Stimulated activated CD8-positive, alpha-beta memory T cell treated with anti-CD3 and anti-CD28 coated beads, Interleukin-4, amount 100 ng/mL, for 1 hour (primary cell): ENCODE results near the gene HOMER2.

Source experiments
- DNase-seq, 2 donors: peaks; one replicate each; pipeline ENCODE4 v3.0.0-alpha.2; 2020; ENCODE audit warnings: low read depth in 2 of 2, low spot score in 1 of 2

The HOMER2 gene

DNA sequence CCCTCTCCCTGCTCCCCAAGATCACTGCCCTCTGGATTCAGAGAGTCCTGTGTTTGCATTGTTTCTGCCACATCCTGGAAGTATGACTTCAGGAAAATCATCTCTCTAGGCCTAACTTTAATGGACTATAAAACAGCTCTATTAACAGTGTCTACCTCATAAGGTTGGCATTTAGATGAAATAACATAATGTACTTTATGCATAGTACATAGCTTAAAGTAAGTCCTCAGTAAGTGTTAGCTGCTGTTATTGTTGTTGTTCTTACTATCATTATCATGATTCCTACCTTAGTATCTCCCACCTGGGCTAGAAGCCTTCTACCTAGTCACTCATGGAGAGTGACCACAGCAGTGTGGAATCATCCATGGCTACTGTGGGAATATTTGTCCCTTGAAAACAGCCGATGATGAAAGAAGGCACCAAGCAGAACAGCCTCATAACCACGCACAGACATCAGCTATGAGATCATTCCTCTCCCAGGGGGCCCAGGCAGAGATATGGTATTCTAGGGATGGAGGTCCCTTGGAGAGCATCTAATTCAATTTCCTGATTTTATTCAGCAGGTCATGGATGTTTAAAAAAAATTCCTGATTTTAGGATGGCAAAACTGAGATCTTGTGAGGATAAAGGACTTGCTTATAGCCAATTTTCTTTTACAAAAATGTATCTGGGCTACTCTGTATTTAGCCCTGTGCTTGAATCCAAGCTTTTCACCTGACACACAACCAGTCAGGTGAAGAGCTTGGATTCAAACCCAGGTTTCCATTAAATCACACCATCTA, 148.5 kb downstream of the HOMER2 start:
- DNase-seq, result no peak

DNA sequence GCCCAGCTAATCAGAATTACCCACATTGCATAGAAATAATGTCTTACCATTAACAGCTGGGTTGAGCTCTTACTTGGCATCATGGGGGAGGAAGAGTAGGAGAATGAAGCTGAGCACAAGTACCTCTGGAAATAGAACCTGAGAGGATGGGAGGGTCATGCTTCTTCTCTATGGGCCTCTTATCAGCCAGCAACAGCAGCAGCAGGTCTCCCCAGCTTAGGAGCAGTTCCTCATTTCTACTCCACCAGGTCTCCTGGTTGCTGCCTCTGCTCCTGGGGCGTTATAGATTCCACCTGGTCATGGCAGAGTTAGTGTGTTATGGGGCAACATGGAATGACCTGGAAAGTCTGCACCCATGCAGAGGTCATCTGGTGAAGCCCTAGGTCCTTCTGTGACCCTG, 150.0 kb downstream of the HOMER2 start:
- no peak for DNase-seq

DNA sequence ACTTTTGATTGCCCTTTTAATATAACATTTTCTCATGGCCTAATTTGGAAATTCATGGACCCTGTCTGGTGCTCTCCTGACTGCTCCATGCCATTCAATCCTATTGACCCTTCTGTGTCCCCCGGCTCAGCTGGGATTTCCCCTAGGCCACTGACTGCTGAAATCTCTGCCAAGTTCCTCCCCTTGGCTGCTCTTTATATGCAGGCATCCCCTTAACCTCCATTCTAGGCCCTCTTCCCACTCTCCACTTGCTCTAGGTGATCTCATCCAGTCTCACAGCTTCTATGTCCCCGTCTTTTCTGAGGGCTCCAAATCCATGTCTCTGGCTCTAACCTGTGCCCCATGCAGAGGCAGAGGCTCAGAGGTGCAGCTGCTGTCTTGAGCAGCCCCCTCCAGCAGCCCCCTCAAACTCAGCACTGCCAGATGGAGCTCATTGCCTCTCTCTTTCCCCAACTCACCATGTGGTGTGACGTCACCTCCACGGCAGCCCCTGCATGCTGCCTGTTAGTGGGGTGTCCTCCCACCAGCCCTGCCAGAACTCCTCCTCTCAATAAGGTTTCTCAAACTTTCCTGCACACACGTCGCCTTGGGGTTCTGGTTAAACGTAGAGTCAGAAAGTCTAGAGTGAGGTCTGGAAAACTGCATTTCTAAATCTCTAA, 153.2 kb downstream of the HOMER2 start:
- no peak for DNase-seq
